GM23338 (cell line): ENCODE results near the gene POSTN. TPM values are rescaled to one million over a fixed set of nuclear protein-coding genes. Genes with fewer than 3 reads are reported as not detected.
"Not testable (repeated sequence)": the region's sequence is repeated elsewhere in the genome, so short reads cannot be mapped to it uniquely, and the experiment has no call there.

ENCODE experiments used
- ATAC-seq: fragments of 200-7000 bp; cut with Tn5 transposase; 3 replicates; pipeline ENCODE4 v1.9.1; 2020
- DNase-seq: peaks from one replicate; pipeline ENCODE4 v3.0.0-alpha.2; 2015; ENCODE audit warnings: low spot score
- H2AFZ ChIP-seq: fragments of 200-600 bp; sonication (generic); 2 replicates; pipeline ENCODE4 v1.8.0; 2016; ENCODE audit warnings: antibody characterized with exemption, mild to moderate bottlenecking, moderate library complexity
- H3F3A ChIP-seq: fragments of 200-600 bp; sonication (generic); replicated peaks from 2 replicates; pipeline ENCODE4 v1.8.0; 2017; ENCODE audit warnings: antibody characterized with exemption, mixed run types, low read depth
- H3K27ac ChIP-seq: fragments of 200-600 bp; sonication (generic); 2 replicates; pipeline ENCODE4 v1.6.1; 2016; ENCODE audit warnings: low read depth
- H3K27me3 ChIP-seq: fragments of 200-600 bp; sonication (generic); 2 replicates; pipeline ENCODE4 v1.8.0; 2016; ENCODE audit warnings: mild to moderate bottlenecking, mixed run types, moderate library complexity; ENCODE audit not compliant: insufficient read depth
- H3K36me3 ChIP-seq: fragments of 200-600 bp; sonication (generic); 2 replicates; pipeline ENCODE4 v1.8.0; 2016; ENCODE audit warnings: mild to moderate bottlenecking; ENCODE audit not compliant: insufficient read depth
- H3K4me1 ChIP-seq: fragments of 200-600 bp; sonication (generic); 2 replicates; pipeline ENCODE4 v1.8.0; 2016; ENCODE audit warnings: mild to moderate bottlenecking, moderate library complexity; ENCODE audit not compliant: insufficient read depth
- H3K4me2 ChIP-seq: fragments of 200-600 bp; sonication (generic); 2 replicates; pipeline ENCODE4 v1.7.1; 2017; ENCODE audit warnings: mixed run types
- H3K4me3 ChIP-seq: fragments of 200-600 bp; sonication (generic); 2 replicates; pipeline ENCODE4 v1.6.1; 2016; ENCODE audit warnings: mixed run types
- H3K79me2 ChIP-seq: fragments of 200-600 bp; sonication (generic); replicated peaks from 2 replicates; pipeline ENCODE4 v1.8.0; 2017; ENCODE audit warnings: mild to moderate bottlenecking; ENCODE audit not compliant: insufficient read depth
- H3K9me2 ChIP-seq: fragments of 200-600 bp; sonication (generic); 2 replicates; pipeline ENCODE4 v1.8.0; 2017; ENCODE audit not compliant: insufficient read depth
- H4K20me1 ChIP-seq: fragments of 200-600 bp; sonication (generic); replicated peaks from 2 replicates; pipeline ENCODE4 v1.8.0; 2017; ENCODE audit warnings: mild to moderate bottlenecking; ENCODE audit not compliant: insufficient read depth
- H3K27ac Mint-ChIP-seq: 2 replicates; pipeline ENCODE4 v1.8.0; 2020; ENCODE audit warnings: inconsistent platforms, mild to moderate bottlenecking, moderate library complexity, mixed read lengths
- H3K27me3 Mint-ChIP-seq: 3 replicates; pipeline ENCODE4 v1.8.0; 2022; ENCODE audit warnings: low read depth, mild to moderate bottlenecking, moderate library complexity, mixed read lengths, inconsistent platforms; ENCODE audit not compliant: insufficient read depth, poor library complexity
- H3K36me3 Mint-ChIP-seq: 3 replicates; pipeline ENCODE4 v1.8.0; 2021; ENCODE audit warnings: low read depth, mild to moderate bottlenecking, inconsistent platforms, moderate library complexity, mixed read lengths
- H3K4me1 Mint-ChIP-seq: 3 replicates; pipeline ENCODE4 v1.8.0; 2020; ENCODE audit warnings: mild to moderate bottlenecking, inconsistent platforms, mixed read lengths
- H3K4me3 Mint-ChIP-seq: 3 replicates; pipeline ENCODE4 v1.8.0; 2021; ENCODE audit warnings: moderate library complexity, mild to moderate bottlenecking, inconsistent platforms, mixed read lengths
- H3K9me3 Mint-ChIP-seq: 3 replicates; pipeline ENCODE4 v1.8.0; 2020; ENCODE audit warnings: moderate library complexity, mild to moderate bottlenecking, inconsistent platforms, mixed read lengths
- JUNB ChIP-seq: IDR thresholded peaks from one replicate; pipeline ENCODE4 v1.6.1; 2016; ENCODE audit warnings: antibody characterized with exemption; ENCODE audit not compliant: unreplicated experiment
- NANOG ChIP-seq: IDR thresholded peaks from 2 replicates; pipeline ENCODE4 v1.6.1; 2016; ENCODE audit warnings: antibody characterized with exemption, borderline replicate concordance
- POLR2AphosphoS5 ChIP-seq: IDR thresholded peaks from 2 replicates; pipeline ENCODE4 v1.6.1; 2016; ENCODE audit warnings: antibody characterized with exemption, low read depth
- STAT1 ChIP-seq: IDR thresholded peaks from one replicate; pipeline ENCODE4 v1.6.1; 2016; ENCODE audit warnings: antibody characterized with exemption; ENCODE audit not compliant: unreplicated experiment
- ZNF114 ChIP-seq: fragments of 250-450 bp; sonication (Bioruptor Pico); IDR thresholded peaks from 2 replicates; pipeline ENCODE4 v1.5.0; 2020; ENCODE audit warnings: mild to moderate bottlenecking, moderate library complexity
- ZNF331 ChIP-seq: fragments of 250-450 bp; sonication (Bioruptor Pico); IDR thresholded peaks from 2 replicates; pipeline ENCODE4 v1.5.0; 2020; ENCODE audit warnings: low read depth, mild to moderate bottlenecking, moderate library complexity
- polyA plus RNA-seq: library from polyadenylated mRNA; unstranded; fragments of >200 nt; fragmentation: Nextera tagmentation; extraction: Ambion mirVana; gene quantifications from 2 replicates; pipeline ENCODE4 v1.2.1, GENCODE V29; 2016
- total RNA-seq: library from RNA; depleted of rRNA; stranded (reverse); fragments of >200 nt; shearing (Covaris generic); gene quantifications from 2 replicates; pipeline ENCODE4 v1.2.3, GENCODE V29; 2014
- TF ChIP-seq, protein P1 (sequence below): fragments of 250-450 bp; sonication (Bioruptor Pico); IDR thresholded peaks from 2 replicates; pipeline ENCODE4 v1.5.0; 2020; ENCODE audit warnings: mild to moderate bottlenecking, moderate library complexity

Gene POSTN
- total and polyA plus RNA-seq, 2 experiments from 2014 or later: 0.21 to 0.31 TPM

DNA sequence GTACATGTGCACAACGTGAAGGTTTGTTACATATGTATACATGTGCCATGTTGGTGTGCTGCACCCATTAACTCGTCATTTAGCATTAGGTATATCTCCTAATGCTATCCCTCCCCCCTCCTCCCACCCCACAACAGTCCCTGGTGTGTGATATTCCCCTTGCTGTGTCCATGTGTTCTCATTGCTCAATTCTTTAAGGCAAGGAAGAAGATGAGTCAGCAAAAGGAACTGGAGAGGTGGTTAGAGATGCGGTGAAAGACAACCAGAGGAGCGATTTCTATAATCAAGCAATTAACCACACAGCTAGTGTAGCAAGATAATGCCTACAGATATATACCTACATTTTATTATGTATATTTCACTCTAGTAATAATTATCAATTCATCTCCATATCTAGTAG is 9.2 kb downstream of the POSTN start:
- not testable (repeated sequence) for H3K9me3 Mint-ChIP-seq, ATAC-seq, H3K4me1 ChIP-seq, H4K20me1 ChIP-seq, H3K27me3 ChIP-seq, H3K4me1 Mint-ChIP-seq, H3K36me3 Mint-ChIP-seq, H3K4me3 Mint-ChIP-seq, H3K4me3 ChIP-seq, H3K27ac ChIP-seq, H3K36me3 ChIP-seq, H3F3A ChIP-seq, H3K27me3 Mint-ChIP-seq, H3K9me2 ChIP-seq, H3K4me2 ChIP-seq, H3K79me2 ChIP-seq, DNase-seq
- H3K27ac Mint-ChIP-seq: 0 out of 2 replicates have a peak overlapping the region, but pooled peaks have one; percentile 50
- H2AFZ ChIP-seq: peak overlapping the region; percentile 25; the same call in 1 of the 2 replicates

DNA sequence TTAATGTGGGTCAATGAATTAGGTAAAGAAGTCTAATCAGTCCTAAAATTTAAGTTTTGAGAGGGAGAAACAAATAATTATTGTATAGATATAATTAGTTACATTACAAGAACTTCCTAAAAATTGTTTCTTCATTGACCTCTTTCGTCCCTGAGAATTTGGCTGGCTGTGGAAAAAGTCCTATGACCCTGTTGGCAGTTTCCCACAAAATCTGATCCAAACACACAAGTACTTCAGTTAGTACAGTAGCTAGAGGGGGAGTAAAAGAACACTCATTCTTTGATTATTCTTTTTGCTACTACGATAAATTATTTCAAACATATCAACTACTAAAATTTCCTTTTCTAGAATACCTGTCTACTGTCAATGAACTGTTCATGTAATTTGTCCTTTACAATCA is 11.3 kb downstream of the POSTN start:
- no peaks in the 10 kb centered on the region for H3K79me2 ChIP-seq
- no peak overlapping the region for H3K4me3 ChIP-seq
- H3K9me3 Mint-ChIP-seq: no peaks in the 10 kb centered on the region
- H3K27ac Mint-ChIP-seq: no peak overlapping the region
- no peaks in the 10 kb centered on the region for H3F3A ChIP-seq
- ATAC-seq: no peak
- no peaks in the 10 kb centered on the region for H3K9me2 ChIP-seq
- no peaks in the 10 kb centered on the region for H3K36me3 Mint-ChIP-seq
- no peaks in the 10 kb centered on the region for H4K20me1 ChIP-seq
- H3K27me3 Mint-ChIP-seq: no peaks in the 10 kb centered on the region
- H2AFZ ChIP-seq: no peak overlapping the region
- H3K4me1 Mint-ChIP-seq: no peaks in the 10 kb centered on the region
- no peak overlapping the region for H3K4me3 Mint-ChIP-seq
- no peak for DNase-seq
- H3K4me2 ChIP-seq: no peak overlapping the region
- TF ChIP-seq JUNB: no peak
- TF ChIP-seq ZNF331: no peak
- TF ChIP-seq STAT1: no peak
- no peak overlapping the region for H3K27ac ChIP-seq
- no peaks in the 10 kb centered on the region for H3K4me1 ChIP-seq
- H3K27me3 ChIP-seq: no peaks in the 10 kb centered on the region
- no peaks in the 10 kb centered on the region for H3K36me3 ChIP-seq

DNA sequence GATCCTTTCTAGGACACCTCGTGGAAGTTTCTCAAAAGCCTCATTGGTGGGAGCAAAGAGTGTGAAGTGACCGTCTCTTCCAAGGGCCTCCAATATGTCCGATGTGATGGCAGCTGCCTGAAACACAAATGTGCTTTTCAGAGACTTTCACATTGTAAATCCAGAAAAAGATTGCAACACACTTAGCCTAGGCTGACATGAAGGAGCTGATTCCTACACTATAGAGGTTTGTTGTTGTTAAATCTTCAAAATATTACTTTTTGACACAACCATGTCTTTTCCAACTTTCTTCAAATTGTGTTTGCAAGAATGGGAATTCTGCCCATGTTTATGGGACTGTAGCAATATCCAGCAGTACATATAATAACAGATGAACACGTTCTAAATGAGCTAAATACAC is 12.4 kb downstream of the POSTN start:
- no peak overlapping the region for H3K4me3 ChIP-seq
- no peaks in the 10 kb centered on the region for H3K9me2 ChIP-seq
- H3K36me3 ChIP-seq: no peaks in the 10 kb centered on the region
- H3K9me3 Mint-ChIP-seq: no peaks in the 10 kb centered on the region
- no peak overlapping the region for H3K27ac Mint-ChIP-seq
- H3K4me1 ChIP-seq: no peaks in the 10 kb centered on the region
- ATAC-seq (no peak), DNase-seq (no peak)
- H3K4me2 ChIP-seq: no peak overlapping the region
- H3K36me3 Mint-ChIP-seq: no peaks in the 10 kb centered on the region
- no peak overlapping the region for H2AFZ ChIP-seq
- no peaks in the 10 kb centered on the region for H3K79me2 ChIP-seq
- no peaks in the 10 kb centered on the region for H3K4me1 Mint-ChIP-seq
- H3K27ac ChIP-seq: no peak overlapping the region
- no peaks in the 10 kb centered on the region for H3K27me3 ChIP-seq
- H3F3A ChIP-seq: no peaks in the 10 kb centered on the region
- no peaks in the 10 kb centered on the region for H4K20me1 ChIP-seq
- no peaks in the 10 kb centered on the region for H3K27me3 Mint-ChIP-seq
- TF ChIP-seq ZNF331 (no peak), NANOG (no peak), POLR2AphosphoS5 (no peak), ZNF114 (CRISPR knock-in tag) (no peak), JUNB (no peak)
- TF ChIP-seq, protein P1, sequence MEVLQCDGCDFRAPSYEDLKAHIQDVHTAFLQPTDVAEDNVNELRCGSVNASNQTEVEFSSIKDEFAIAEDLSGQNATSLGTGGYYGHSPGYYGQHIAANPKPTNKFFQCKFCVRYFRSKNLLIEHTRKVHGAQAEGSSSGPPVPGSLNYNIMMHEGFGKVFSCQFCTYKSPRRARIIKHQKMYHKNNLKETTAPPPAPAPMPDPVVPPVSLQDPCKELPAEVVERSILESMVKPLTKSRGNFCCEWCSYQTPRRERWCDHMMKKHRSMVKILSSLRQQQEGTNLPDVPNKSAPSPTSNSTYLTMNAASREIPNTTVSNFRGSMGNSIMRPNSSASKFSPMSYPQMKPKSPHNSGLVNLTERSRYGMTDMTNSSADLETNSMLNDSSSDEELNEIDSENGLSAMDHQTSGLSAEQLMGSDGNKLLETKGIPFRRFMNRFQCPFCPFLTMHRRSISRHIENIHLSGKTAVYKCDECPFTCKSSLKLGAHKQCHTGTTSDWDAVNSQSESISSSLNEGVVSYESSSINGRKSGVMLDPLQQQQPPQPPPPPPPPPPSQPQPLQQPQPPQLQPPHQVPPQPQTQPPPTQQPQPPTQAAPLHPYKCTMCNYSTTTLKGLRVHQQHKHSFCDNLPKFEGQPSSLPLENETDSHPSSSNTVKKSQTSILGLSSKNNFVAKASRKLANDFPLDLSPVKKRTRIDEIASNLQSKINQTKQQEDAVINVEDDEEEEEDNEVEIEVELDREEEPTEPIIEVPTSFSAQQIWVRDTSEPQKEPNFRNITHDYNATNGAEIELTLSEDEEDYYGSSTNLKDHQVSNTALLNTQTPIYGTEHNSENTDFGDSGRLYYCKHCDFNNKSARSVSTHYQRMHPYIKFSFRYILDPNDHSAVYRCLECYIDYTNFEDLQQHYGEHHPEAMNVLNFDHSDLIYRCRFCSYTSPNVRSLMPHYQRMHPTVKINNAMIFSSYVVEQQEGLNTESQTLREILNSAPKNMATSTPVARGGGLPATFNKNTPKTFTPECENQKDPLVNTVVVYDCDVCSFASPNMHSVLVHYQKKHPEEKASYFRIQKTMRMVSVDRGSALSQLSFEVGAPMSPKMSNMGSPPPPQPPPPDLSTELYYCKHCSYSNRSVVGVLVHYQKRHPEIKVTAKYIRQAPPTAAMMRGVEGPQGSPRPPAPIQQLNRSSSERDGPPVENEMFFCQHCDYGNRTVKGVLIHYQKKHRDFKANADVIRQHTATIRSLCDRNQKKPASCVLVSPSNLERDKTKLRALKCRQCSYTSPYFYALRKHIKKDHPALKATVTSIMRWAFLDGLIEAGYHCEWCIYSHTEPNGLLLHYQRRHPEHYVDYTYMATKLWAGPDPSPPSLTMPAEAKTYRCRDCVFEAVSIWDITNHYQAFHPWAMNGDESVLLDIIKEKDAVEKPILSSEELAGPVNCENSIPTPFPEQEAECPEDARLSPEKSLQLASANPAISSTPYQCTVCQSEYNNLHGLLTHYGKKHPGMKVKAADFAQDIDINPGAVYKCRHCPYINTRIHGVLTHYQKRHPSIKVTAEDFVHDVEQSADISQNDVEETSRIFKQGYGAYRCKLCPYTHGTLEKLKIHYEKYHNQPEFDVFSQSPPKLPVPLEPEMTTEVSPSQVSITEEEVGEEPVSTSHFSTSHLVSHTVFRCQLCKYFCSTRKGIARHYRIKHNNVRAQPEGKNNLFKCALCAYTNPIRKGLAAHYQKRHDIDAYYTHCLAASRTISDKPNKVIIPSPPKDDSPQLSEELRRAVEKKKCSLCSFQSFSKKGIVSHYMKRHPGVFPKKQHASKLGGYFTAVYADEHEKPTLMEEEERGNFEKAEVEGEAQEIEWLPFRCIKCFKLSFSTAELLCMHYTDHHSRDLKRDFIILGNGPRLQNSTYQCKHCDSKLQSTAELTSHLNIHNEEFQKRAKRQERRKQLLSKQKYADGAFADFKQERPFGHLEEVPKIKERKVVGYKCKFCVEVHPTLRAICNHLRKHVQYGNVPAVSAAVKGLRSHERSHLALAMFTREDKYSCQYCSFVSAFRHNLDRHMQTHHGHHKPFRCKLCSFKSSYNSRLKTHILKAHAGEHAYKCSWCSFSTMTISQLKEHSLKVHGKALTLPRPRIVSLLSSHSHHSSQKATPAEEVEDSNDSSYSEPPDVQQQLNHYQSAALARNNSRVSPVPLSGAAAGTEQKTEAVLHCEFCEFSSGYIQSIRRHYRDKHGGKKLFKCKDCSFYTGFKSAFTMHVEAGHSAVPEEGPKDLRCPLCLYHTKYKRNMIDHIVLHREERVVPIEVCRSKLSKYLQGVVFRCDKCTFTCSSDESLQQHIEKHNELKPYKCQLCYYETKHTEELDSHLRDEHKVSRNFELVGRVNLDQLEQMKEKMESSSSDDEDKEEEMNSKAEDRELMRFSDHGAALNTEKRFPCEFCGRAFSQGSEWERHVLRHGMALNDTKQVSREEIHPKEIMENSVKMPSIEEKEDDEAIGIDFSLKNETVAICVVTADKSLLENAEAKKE (CRISPR knock-in tag): no peak
- H3K4me3 Mint-ChIP-seq: no peak overlapping the region
